MM.1S (cell line): ENCODE data around the gene ITGA6.

Source experiments
- EZH2 ChIP-seq: fragments of 300-600 bp; sonication (generic); optimal IDR thresholded peaks from 2 replicates; pipeline ENCODE3; 2017; ENCODE audit warnings: low read depth, mild to moderate bottlenecking, antibody characterized with exemption, low read length, mixed read lengths
- TF ChIP-seq, protein P1 (sequence below): fragments of 300-600 bp; sonication (generic); IDR thresholded peaks from 2 replicates; pipeline ENCODE4 v1.5.1; 2016; ENCODE audit warnings: antibody characterized with exemption, low read length, mixed read lengths

DNA sequence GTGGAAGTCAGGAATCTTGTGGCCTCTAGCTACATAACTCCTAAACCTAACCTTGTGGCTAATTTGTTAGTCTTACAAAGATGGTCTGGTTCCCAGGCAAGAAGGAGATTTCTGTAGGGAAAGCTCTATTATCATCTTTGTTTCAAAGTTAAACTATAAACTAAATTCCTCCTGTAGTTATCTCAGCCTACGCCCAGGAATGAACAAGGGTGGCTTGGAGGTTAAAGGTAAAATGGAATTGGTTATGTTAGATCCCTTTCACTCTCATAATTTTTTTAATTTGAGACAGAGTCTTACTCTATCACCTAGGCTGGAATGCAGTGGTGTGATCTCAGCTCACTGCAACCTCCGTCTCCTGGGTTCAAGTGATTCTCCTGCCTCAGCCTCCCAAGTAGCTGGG lies 103.9 kb downstream of the ITGA6 start:
- TF ChIP-seq, protein P1, sequence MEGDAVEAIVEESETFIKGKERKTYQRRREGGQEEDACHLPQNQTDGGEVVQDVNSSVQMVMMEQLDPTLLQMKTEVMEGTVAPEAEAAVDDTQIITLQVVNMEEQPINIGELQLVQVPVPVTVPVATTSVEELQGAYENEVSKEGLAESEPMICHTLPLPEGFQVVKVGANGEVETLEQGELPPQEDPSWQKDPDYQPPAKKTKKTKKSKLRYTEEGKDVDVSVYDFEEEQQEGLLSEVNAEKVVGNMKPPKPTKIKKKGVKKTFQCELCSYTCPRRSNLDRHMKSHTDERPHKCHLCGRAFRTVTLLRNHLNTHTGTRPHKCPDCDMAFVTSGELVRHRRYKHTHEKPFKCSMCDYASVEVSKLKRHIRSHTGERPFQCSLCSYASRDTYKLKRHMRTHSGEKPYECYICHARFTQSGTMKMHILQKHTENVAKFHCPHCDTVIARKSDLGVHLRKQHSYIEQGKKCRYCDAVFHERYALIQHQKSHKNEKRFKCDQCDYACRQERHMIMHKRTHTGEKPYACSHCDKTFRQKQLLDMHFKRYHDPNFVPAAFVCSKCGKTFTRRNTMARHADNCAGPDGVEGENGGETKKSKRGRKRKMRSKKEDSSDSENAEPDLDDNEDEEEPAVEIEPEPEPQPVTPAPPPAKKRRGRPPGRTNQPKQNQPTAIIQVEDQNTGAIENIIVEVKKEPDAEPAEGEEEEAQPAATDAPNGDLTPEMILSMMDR: no peak
- no peak for TF ChIP-seq EZH2
